Tibial artery (tissue), 4 donors: ENCODE measurements around the gene UBE2L3.

ENCODE experiments used
- DNase-seq, 2 donors: peaks; one replicate each; pipeline ENCODE4 v3.0.0-alpha.2; 2019
- H3K27ac ChIP-seq, 2 donors: fragments of 200-600 bp; sonication (generic) in 1 of 2; 1 replicate in 1 of 2; 2 replicates in 1 of 2; pipeline ENCODE4 v1.5.1; 2018 to 2019; ENCODE audit warnings: mild to moderate bottlenecking in 1 of 2
- H3K27me3 ChIP-seq, 2 donors: fragments of 200-600 bp; sonication (generic) in 1 of 2; one replicate each; pipeline versions ENCODE4 v1.5.1 to v1.6.0; 2016 to 2019
- H3K36me3 ChIP-seq, 3 donors: fragments of 200-600 bp; sonication (generic) in 2 of 3; one replicate each; pipeline ENCODE4 v1.5.1; 2016 to 2019; ENCODE audit warnings: mild to moderate bottlenecking in 2 of 3
- H3K4me1 ChIP-seq, 4 donors: fragments of 200-600 bp; sonication (generic) in 2 of 4; 1 replicate in 3 of 4; 2 replicates in 1 of 4; pipeline ENCODE4 v1.5.1; 2016 to 2019
- H3K4me3 ChIP-seq, 2 donors: fragments of 200-600 bp; sonication (generic) in 1 of 2; 1 replicate in 1 of 2; 2 replicates in 1 of 2; pipeline ENCODE4 v1.5.1; 2018 to 2019; ENCODE audit warnings: mild to moderate bottlenecking in 2 of 2
- H3K9me3 ChIP-seq, 3 donors: fragments of 200-600 bp; sonication (generic) in 1 of 3; one replicate each; pipeline ENCODE4 v1.5.1; 2016 to 2019
- CTCF ChIP-seq, 2 experiments: fragments of 200-600 bp in 1 of 2; fragments of 450-650 bp in 1 of 2; IDR thresholded peaks; one replicate each; pipeline ENCODE4 v1.5.1; 2017 to 2019; ENCODE audit warnings: antibody characterized with exemption in 2 of 2, mild to moderate bottlenecking in 1 of 2, moderate library complexity in 1 of 2
- intact Hi-C: fragments of 100-400 bp; cut with DNase I; formaldehyde crosslinking; loops from one replicate; pipeline ENCODE4 v1.15.0; 2023; ENCODE audit warnings: low total_unique reads

Gene UBE2L3

GRCh38 chr22:21629255-21630149, 62.0 kb downstream of the UBE2L3 start, which contains the start of gene YDJC:
YDJC (minus strand) TSS chr22:21630022; CDS start chr22:21630014, 8 bp downstream.
- intact Hi-C loops: no loop called here

GRCh38 chr22:21631025-21631424, 63.5 kb downstream of the UBE2L3 start:
- Histone ChIP-seq H3K27ac (no peak overlapping the region), H3K4me3 (no peak overlapping the region), H3K9me3 (no peaks in the 10 kb centered on the region), H3K36me3 (peaks cover 0 to 10% (median 0%) of the 10 kb centered on the region in 3 donors), H3K4me1 (peaks cover 0 to 18% (median 14%) of the 10 kb centered on the region in 4 donors), H3K27me3 (no peaks in the 10 kb centered on the region)
- intact Hi-C loops: no loop called here
- DNase-seq: no peak
- no peak for TF ChIP-seq CTCF (IDR thresholded peaks at IDR 0.05)

More at GRCh38 chr22:21629255-21630149, 62.0 kb downstream of the UBE2L3 start, which contains the start of gene YDJC:
- Histone ChIP-seq H3K9me3 (no peaks in the 10 kb centered on the region), H3K27me3 (no peaks in the 10 kb centered on the region), H3K4me1 (peaks cover 0 to 25% (median 21%) of the 10 kb centered on the region in 4 donors), H3K36me3 (peaks cover 0 to 10% (median 0%) of the 10 kb centered on the region in 3 donors), H3K27ac (peak within 1 kb of the TSS; percentile 74 to 80), H3K4me3 (peak within 1 kb of the TSS; percentile 62 to 71)
- TF ChIP-seq CTCF (IDR thresholded peaks at IDR 0.05): peak; percentile 89 to 96
- peak; percentile 70 to 83 for DNase-seq

- H3K4me3 ChIP-seq: no peak within 1 kb of the TSS
- H3K4me1 ChIP-seq: peaks cover 0 to 18% (median 14%) of the 10 kb centered on the region in 4 donors
- no peaks in the 10 kb centered on the region for H3K9me3 ChIP-seq
- intact Hi-C loops: no loop called here
- no peaks in the 10 kb centered on the region for H3K27me3 ChIP-seq
- TF ChIP-seq CTCF (IDR thresholded peaks at IDR 0.05): no peak
- no peak for DNase-seq
- H3K27ac ChIP-seq: no peak within 1 kb of the TSS
- H3K36me3 ChIP-seq: peaks cover 0 to 10% (median 0%) of the 10 kb centered on the region in 3 donors
These were observed 64.9 kb downstream of the UBE2L3 start, which contains the start of gene CCDC116 for GRCh38 chr22:21632237-21632895. CCDC116 (plus strand) TSS chr22:21632760; CDS start chr22:21633182, 422 bp downstream.

GRCh38 chr22:21632931-21633330, 65.4 kb downstream of the UBE2L3 start:
- H3K36me3 ChIP-seq: peaks cover 0 to 8% (median 0%) of the 10 kb centered on the region in 3 donors
- H3K4me1 ChIP-seq: peaks cover 0 to 18% (median 14%) of the 10 kb centered on the region in 4 donors
- no peaks in the 10 kb centered on the region for H3K27me3 ChIP-seq
- no peak overlapping the region for H3K4me3 ChIP-seq
- DNase-seq: no peak
- H3K9me3 ChIP-seq: no peaks in the 10 kb centered on the region
- intact Hi-C loops: no loop called here
- no peak overlapping the region for H3K27ac ChIP-seq
- no peak for TF ChIP-seq CTCF (IDR thresholded peaks at IDR 0.05)

GRCh38 chr22:21633481-21633880, 66.0 kb downstream of the UBE2L3 start:
- Histone ChIP-seq H3K9me3 (no peaks in the 10 kb centered on the region), H3K36me3 (peaks cover 0 to 3% (median 0%) of the 10 kb centered on the region in 3 donors), H3K27ac (no peak overlapping the region), H3K4me1 (peaks cover 0 to 13% (median 11%) of the 10 kb centered on the region in 4 donors), H3K4me3 (no peak overlapping the region), H3K27me3 (no peaks in the 10 kb centered on the region)
- DNase-seq: no peak
- TF ChIP-seq CTCF (IDR thresholded peaks at IDR 0.05): no peak
- intact Hi-C loops: no loop called here
